Activated CD4-positive, alpha-beta T cell treated with anti-CD3 and anti-CD28 coated beads for 48 hours (primary cell): ENCODE data around the gene GREB1.

Experiments
- DNase-seq: peaks from one replicate; pipeline ENCODE4 v3.0.0-alpha.2; 2020

GREB1 gene

GRCh38 chr2:11560806-11561205 is 27.0 kb downstream of the GREB1 start:
- no peak for DNase-seq

GRCh38 chr2:11562011-11562410 is 28.2 kb downstream of the GREB1 start:
- DNase-seq = no peak

- no peak for DNase-seq
Observed at GRCh38 chr2:11562476-11562875, 28.6 kb downstream of the GREB1 start.

GRCh38 chr2:11563784-11564666 is 30.2 kb downstream of the GREB1 start:
- no peak for DNase-seq

GRCh38 chr2:11564816-11565567 is 31.1 kb downstream of the GREB1 start:
- no peak for DNase-seq

GRCh38 chr2:11566383-11566782 is 32.5 kb downstream of the GREB1 start:
- DNase-seq = no peak

- DNase-seq = no peak
Observed at GRCh38 chr2:11567631-11568031, 33.8 kb downstream of the GREB1 start.

- DNase-seq = no peak
Observed at GRCh38 chr2:11568436-11568835, 34.6 kb downstream of the GREB1 start.

- no peak for DNase-seq
Observed at GRCh38 chr2:11569636-11570035, 35.8 kb downstream of the GREB1 start.

GRCh38 chr2:11571170-11571569 is 37.3 kb downstream of the GREB1 start:
- no peak for DNase-seq

GRCh38 chr2:11572996-11573395 is 39.2 kb downstream of the GREB1 start:
- DNase-seq = no peak

GRCh38 chr2:11573418-11574175 is 39.8 kb downstream of the GREB1 start:
- DNase-seq = no peak

GRCh38 chr2:11574176-11575046 is 40.6 kb downstream of the GREB1 start:
- DNase-seq = no peak

- no peak for DNase-seq
Observed at GRCh38 chr2:11576398-11576797, 42.6 kb downstream of the GREB1 start.

GRCh38 chr2:11577101-11577883 is 43.4 kb downstream of the GREB1 start:
- DNase-seq = no peak

- DNase-seq = no peak
Observed at GRCh38 chr2:11578081-11578948, 44.5 kb downstream of the GREB1 start.

- no peak for DNase-seq
Observed at GRCh38 chr2:11578986-11579774, 45.3 kb downstream of the GREB1 start.

- no peak for DNase-seq
Observed at GRCh38 chr2:11579867-11580659, 46.2 kb downstream of the GREB1 start.

GRCh38 chr2:11580697-11581096 is 46.9 kb downstream of the GREB1 start:
- DNase-seq = no peak
